Osteoblast (primary cell): ENCODE results near the gene PEDS1. TPM values are rescaled to one million over a fixed set of nuclear protein-coding genes. Genes with fewer than 3 reads are reported as not detected.

Experiments used
- DNase-seq: peaks from one replicate; pipeline ENCODE4 v3.0.0; 2011; ENCODE audit warnings: low spot score, mixed read lengths; ENCODE audit not compliant: insufficient read length; ENCODE audit errors: missing footprints
- H2AFZ ChIP-seq: 2 replicates; pipeline ENCODE4 v1.6.0; 2011; ENCODE audit warnings: mild to moderate bottlenecking, low read length
- H3K27ac ChIP-seq: 2 replicates; pipeline ENCODE4 v1.5.1; 2011; ENCODE audit warnings: mild to moderate bottlenecking, low read depth, low read length, moderate library complexity
- H3K27me3 ChIP-seq: 2 replicates; pipeline ENCODE4 v1.6.0; 2012; ENCODE audit warnings: mild to moderate bottlenecking, control low read depth, inconsistent platforms, low read length, moderate library complexity; ENCODE audit not compliant: insufficient read depth
- H3K36me3 ChIP-seq: 2 replicates; pipeline ENCODE4 v1.5.1; 2011; ENCODE audit warnings: mild to moderate bottlenecking, low read length, control low read depth, moderate library complexity; ENCODE audit not compliant: insufficient read depth
- H3K4me1 ChIP-seq: 2 replicates; pipeline ENCODE4 v1.5.1; 2011; ENCODE audit warnings: mild to moderate bottlenecking, low read length, control low read depth, moderate library complexity; ENCODE audit not compliant: insufficient read depth
- H3K4me2 ChIP-seq: 2 replicates; pipeline ENCODE4 v1.6.0; 2011; ENCODE audit warnings: mild to moderate bottlenecking, low read length; ENCODE audit not compliant: insufficient read depth
- H3K4me3 ChIP-seq: fragments of 200-600 bp; sonication (generic); 3 replicates; pipeline ENCODE4 v1.5.1; 2012; ENCODE audit warnings: mild to moderate bottlenecking, low read length, inconsistent platforms; ENCODE audit not compliant: insufficient read depth
- H3K79me2 ChIP-seq: 2 replicates; pipeline ENCODE4 v1.6.0; 2012; ENCODE audit warnings: mild to moderate bottlenecking, low read length, control low read depth, inconsistent platforms; ENCODE audit not compliant: insufficient read depth
- H3K9me3 ChIP-seq: 2 replicates; pipeline ENCODE4 v1.5.1; 2011; ENCODE audit warnings: low read depth, low read length, control low read depth
- H4K20me1 ChIP-seq: 2 replicates; pipeline ENCODE4 v1.6.0; 2012; ENCODE audit warnings: mild to moderate bottlenecking, low read length, control low read depth; ENCODE audit not compliant: insufficient read depth
- total RNA-seq: library from RNA; depleted of rRNA; stranded (reverse); fragments of >200 nt; gene quantifications from 2 replicates; pipeline ENCODE4 v1.2.3, GENCODE V29; 2012
- TF ChIP-seq, protein P1 (sequence below): IDR thresholded peaks from 2 replicates; pipeline ENCODE4 v1.5.1; 2011; ENCODE audit warnings: mild to moderate bottlenecking, low read depth, low read length, moderate library complexity; ENCODE audit errors: extremely low read depth

The PEDS1 gene
- total RNA-seq, 1 donor = 37.6 TPM

DNA sequence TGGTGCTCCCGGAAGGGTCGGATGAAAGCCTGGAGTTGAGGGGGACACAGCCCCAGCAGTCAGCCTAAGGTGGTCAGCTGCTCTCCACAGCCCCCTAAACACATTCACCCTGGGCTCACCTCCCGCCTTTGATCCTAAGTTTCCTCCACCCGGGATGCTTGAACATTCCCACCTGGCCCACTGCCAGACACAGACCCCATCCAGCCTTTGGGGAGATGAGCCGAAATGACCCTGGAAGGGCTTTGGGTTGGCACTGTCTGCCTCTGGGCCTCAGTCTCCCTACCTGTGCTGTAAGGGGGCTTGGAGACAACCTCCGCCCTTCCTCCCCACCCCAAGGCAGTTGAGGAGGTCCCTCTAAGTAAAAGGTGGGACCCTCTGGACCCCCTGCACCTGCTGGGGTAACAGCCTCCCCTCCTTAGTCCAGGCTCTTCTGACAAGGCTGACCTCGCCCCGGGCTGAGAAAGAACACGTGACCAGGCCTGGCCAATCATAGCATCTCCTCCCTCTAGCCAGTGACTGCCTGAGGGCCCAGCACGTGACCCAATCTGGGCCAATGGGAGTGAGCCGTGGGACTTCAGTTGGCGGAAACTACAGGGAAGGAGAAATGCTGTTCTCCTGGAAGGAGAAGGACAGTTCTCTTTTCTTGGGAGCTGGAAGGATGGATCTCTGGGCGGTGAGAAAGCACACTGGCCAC is 23.7 kb downstream of the PEDS1 start:
- H3K27ac ChIP-seq = peak overlapping the region; percentile 44
- peaks cover 59% of the 10 kb centered on the region for H3K36me3 ChIP-seq
- H3K4me1 ChIP-seq = peaks cover 18% of the 10 kb centered on the region
- no peaks in the 10 kb centered on the region for H3K27me3 ChIP-seq
- DNase-seq = peak; percentile 88
- H4K20me1 ChIP-seq = peaks cover 17% of the 10 kb centered on the region
- no peak overlapping the region for H3K4me3 ChIP-seq
- H3K79me2 ChIP-seq = peaks cover 43% of the 10 kb centered on the region
- peak overlapping the region; percentile 49 for H3K4me2 ChIP-seq
- TF ChIP-seq, protein P1, sequence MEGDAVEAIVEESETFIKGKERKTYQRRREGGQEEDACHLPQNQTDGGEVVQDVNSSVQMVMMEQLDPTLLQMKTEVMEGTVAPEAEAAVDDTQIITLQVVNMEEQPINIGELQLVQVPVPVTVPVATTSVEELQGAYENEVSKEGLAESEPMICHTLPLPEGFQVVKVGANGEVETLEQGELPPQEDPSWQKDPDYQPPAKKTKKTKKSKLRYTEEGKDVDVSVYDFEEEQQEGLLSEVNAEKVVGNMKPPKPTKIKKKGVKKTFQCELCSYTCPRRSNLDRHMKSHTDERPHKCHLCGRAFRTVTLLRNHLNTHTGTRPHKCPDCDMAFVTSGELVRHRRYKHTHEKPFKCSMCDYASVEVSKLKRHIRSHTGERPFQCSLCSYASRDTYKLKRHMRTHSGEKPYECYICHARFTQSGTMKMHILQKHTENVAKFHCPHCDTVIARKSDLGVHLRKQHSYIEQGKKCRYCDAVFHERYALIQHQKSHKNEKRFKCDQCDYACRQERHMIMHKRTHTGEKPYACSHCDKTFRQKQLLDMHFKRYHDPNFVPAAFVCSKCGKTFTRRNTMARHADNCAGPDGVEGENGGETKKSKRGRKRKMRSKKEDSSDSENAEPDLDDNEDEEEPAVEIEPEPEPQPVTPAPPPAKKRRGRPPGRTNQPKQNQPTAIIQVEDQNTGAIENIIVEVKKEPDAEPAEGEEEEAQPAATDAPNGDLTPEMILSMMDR = no peak
- H2AFZ ChIP-seq = no peak overlapping the region
- no peaks in the 10 kb centered on the region for H3K9me3 ChIP-seq

DNA sequence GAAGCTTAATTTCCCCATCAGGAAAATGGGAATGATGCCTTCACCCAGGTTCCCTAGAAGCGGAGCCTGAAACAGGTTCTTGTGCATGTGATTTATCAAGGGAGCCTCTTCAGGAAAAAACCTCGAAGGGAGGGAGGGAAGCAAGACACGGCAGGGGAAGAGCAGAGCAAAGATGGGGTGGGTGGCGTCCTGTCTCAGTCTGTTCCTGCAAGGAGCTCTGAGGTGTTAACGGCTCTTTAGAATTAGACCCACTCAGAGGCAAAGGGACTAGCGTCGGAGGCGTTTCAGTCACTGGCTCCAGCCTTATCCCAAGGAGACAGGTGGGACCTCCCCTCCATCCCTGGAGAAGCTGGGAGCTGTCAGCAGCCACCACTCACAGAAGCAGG is 25.0 kb downstream of the PEDS1 start:
- Histone ChIP-seq H3K36me3 (peaks cover 61% of the 10 kb centered on the region), H4K20me1 (peaks cover 10% of the 10 kb centered on the region), H3K9me3 (no peaks in the 10 kb centered on the region), H3K4me2 (no peak overlapping the region), H3K4me1 (peaks cover 18% of the 10 kb centered on the region), H3K4me3 (no peak overlapping the region), H3K27ac (no peak overlapping the region), H3K27me3 (no peaks in the 10 kb centered on the region), H3K79me2 (peaks cover 31% of the 10 kb centered on the region), H2AFZ (no peak overlapping the region)
- DNase-seq = no peak
- TF ChIP-seq, protein P1 = no peak

DNA sequence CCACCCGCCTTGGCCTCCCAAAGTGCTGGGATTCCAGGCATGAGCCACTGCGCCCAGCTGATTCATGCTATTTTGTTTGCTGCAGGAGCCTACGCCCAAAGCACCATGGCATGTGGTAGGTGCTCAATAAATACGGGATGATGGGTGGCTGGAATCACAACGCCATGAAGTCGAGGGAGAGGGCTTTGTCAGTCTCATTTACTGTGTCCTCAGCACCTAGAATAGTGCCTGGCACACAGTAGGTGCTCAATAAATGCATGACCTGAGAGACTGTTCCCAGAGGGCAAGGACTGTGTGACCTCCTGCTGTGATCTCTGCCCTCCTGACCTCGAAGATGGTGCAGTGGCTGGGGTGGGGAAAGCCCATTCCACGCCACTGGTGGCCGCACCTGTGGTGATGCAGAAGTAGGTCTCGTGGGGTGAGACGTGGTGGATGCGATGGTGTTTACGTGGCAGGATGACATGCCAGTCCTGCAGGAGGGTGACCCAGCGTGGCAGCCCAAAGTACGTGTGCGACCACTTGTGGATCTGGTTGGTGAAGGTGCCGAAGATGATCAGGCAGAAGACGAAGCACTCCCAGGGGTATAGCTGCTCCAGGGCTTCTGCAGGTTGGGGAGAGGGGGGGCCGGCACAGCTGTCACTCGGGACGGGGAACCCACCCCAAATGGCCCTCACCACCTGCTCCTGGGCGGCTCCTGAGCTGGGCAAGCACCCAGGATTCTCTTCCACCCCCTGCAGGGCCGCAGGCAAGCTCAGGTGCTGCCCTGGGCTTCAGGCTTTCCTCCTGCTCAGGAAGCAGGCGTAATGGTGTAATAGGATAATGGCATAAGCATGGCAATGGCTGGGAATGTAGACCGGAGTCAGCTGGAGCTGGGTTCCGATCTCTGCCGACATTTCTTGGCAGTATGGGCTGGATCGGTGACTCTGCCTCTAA is 25.7 kb downstream of the PEDS1 start:
- peaks cover 25% of the 10 kb centered on the region for H3K79me2 ChIP-seq
- TF ChIP-seq, protein P1 = no peak
- peaks cover 65% of the 10 kb centered on the region for H3K36me3 ChIP-seq
- no peak overlapping the region for H3K4me2 ChIP-seq
- no peak overlapping the region for H3K27ac ChIP-seq
- H3K4me3 ChIP-seq = no peak overlapping the region
- H3K9me3 ChIP-seq = no peaks in the 10 kb centered on the region
- DNase-seq = no peak
- no peak overlapping the region for H2AFZ ChIP-seq
- H3K27me3 ChIP-seq = no peaks in the 10 kb centered on the region
- H3K4me1 ChIP-seq = peaks cover 18% of the 10 kb centered on the region
- H4K20me1 ChIP-seq = peaks cover 10% of the 10 kb centered on the region

DNA sequence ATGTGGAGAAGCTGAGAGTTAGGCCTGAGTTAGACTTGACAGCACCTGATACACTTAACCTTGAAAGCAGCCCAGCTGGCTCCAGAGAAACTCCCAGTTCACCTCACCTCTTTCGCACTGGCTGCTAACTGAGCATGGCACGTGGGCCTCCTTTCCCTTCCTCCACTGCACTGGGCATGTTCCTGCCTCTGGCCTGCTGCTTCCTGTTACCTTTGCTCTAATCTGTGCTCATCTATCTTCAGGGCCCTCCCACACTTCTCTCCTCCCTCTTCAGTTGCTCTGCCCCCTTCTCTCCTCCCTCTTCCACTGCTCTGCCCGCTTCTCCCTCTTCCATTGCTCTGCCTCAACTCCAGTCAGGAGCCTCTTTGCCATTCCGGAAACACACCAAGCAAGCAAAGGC is 26.9 kb downstream of the PEDS1 start:
- peaks cover 66% of the 10 kb centered on the region for H3K36me3 ChIP-seq

More for the DNA sequence above, 26.9 kb downstream of the PEDS1 start:
- TF ChIP-seq, protein P1 = no peak
- H4K20me1 ChIP-seq = peaks cover 6% of the 10 kb centered on the region
- H3K4me2 ChIP-seq = no peak overlapping the region
- no peak overlapping the region for H3K4me3 ChIP-seq
- H2AFZ ChIP-seq = no peak overlapping the region
- no peaks in the 10 kb centered on the region for H3K27me3 ChIP-seq
- H3K9me3 ChIP-seq = no peaks in the 10 kb centered on the region
- H3K4me1 ChIP-seq = peaks cover 18% of the 10 kb centered on the region
- no peak overlapping the region for H3K27ac ChIP-seq
- DNase-seq = no peak
- H3K79me2 ChIP-seq = peaks cover 14% of the 10 kb centered on the region
